NCI-H1694 (cell line): ENCODE results near the gene KCNN3.

ENCODE experiments used
- DNase-seq: peaks from one replicate; lab custom pipeline; 2025; lab: John Stamatoyannopoulos, UW

KCNN3 gene

GRCh38 chr1:154861607-154862094, 8.4 kb downstream of the KCNN3 start:
- no peak for DNase-seq

DNA sequence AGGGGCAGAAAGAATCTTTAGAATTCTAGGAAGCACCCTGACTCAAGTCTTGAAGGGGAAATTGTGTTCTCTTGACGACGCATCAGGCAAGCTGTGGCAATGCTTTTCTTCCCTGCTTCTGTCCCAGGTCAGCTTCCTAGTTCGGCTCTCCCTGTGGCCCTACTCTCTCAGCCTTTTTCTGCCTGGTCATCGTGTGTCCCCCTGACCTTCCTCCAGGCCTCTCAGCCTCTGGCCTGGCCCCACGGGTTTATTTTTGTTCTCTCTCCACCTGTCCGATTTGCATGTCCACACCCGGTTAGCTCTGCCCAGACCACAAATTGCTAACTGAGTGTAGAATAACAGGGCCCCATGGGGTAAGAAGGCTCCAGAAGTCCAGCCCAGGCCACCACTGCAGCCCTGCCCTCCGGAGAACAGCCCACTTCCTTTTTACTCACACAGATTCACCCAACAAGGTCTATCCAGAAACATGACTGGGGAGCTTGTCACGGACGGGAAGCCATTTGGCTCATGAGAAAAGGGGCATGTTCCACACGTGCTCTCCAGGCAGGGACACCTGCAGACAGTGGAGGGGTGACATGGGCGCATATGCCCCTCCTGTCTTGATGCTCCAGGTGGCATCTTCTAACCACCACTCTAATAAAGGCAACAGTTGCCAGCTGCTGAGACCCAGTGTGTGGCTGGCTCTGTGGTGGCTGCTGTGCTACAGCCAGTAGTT, 9.8 kb downstream of the KCNN3 start:
- DNase-seq, result no peak

DNA sequence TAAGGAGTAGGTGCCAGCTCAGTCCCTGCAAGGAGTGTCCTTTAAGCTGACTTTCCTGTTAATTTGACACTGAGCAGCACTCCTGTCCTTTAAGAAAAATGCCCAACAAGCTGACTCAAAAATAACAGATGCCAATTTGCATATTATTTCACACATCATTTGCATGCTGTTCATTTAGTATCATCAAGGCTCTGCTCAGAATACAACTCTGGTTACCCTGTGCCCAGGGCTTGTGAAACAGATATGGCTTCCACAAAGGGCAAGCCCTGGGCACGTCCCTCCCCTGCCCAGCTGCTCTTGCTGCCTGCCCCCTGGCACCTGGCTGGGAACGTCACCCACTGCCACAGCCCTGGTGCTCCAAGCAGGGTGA, 10.3 kb downstream of the KCNN3 start:
- no peak for DNase-seq

GRCh38 chr1:154859151-154859785, 10.8 kb downstream of the KCNN3 start:
- no peak for DNase-seq

- DNase-seq, result no peak
These were observed 12.5 kb downstream of the KCNN3 start for GRCh38 chr1:154857441-154858215.

- no peak for DNase-seq
These were observed 13.1 kb downstream of the KCNN3 start for GRCh38 chr1:154857022-154857421.

DNA sequence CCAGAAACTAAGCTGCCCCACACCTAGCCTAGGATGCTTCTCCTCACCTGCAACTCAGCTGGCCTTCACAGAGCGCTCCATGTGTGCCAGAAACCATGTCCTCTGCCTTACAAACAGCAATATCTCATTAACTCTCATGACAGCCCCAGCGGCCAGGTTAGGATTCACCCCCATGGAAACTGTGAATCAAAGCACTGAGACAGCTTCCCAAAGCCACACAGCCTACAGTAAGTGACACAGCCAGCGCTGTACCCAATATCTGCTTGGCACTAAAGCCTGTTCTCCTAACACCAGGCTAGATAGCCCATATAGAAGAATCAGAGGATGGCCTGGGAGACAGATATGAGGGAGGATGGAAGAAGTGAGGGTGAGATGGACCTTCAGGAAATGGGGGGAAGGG, 13.5 kb downstream of the KCNN3 start:
- DNase-seq, result peak; percentile 55

GRCh38 chr1:154856049-154856448, 14.0 kb downstream of the KCNN3 start:
- DNase-seq, result peak; percentile 87

DNA sequence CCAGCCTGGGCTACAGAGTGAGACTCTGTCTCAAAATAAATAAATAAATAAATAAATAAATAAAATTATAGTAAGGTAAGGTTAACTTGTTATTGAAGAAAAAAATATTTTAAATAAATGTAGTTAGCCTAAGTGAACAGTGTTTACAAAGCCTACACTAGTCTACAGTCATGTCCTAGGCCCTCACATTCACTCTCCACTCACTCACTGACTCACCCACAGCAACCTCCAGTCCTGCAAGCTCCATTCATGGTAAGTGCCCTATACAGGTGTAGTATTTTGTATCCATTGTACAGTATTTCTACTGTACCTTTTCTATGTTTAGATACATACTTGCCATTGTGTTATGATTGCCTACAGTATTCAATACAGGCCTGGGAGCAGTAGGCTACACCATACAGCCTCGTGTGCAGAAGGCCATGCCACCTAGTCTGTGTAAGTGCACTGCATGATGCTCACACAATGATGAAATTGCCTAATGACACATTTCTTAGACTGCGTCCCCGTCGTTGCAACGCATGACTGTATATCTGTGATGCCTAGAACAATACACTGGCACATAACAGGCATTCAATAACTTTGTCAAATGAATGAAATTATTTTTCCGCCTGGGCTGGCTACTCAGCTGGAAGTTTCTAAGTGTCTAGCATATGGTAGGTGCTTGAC, 14.8 kb downstream of the KCNN3 start:
- DNase-seq, result no peak

- DNase-seq, result no peak
These were observed 17.2 kb downstream of the KCNN3 start for GRCh38 chr1:154852845-154853244.

DNA sequence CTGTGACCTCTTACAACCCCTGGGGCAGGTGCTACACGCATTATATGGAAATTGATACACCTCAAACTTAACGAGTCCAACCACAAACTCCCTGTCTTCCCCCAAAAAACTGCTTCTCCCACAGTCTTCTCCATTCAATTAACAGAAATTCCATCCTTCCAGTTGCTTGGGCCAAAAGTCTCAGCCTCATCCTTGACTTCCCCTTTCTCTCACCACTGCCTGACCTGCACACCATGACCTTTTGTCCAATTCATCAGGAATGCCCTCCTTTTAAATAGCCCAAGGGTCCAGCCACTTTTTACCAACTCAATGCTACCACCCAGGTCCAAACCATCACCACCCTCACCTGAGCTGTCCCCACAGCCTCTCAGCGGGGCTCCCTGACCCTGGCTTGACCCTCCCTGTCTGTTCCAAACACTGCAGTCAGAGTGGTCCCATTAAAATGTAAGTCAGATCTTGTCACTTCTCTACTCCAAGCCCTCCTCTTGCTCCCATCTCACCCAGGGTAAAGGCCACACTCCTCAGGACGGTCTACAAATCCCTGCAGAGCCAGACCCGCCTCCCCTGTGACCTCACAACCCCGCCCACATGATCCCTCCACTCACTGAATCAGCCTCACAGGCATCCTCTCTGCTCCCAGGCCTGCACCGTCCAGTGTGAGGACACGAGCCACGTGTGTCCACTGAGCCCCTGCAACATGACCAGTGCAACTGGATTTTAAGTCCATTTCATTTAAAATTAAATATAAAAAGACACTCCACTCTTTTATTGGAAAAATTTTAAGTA, 18.5 kb downstream of the KCNN3 start:
- no peak for DNase-seq

DNA sequence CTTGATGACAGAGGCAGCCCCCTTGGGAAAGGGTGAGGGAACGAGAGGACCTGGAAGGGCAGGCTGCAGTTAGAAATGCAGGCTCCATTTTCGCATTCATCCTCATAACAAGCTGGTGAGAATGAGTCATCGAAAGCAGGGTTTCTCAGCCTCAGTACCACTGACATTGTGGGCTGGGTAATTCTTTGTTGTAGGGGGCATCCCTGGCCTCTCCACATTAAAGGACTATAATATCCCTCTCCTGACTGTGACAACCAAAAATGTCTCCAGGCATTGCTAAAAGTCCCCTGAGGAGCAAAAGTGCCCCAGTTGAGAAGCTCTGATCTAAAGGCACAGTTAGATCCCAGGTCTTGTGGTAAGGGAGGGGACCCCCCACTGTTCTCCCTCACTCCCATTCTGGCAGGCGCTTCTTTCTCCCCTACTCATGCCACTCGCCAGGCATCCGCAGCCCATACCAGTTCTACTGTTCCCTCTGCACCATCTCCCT, 20.4 kb downstream of the KCNN3 start:
- DNase-seq, result no peak

DNA sequence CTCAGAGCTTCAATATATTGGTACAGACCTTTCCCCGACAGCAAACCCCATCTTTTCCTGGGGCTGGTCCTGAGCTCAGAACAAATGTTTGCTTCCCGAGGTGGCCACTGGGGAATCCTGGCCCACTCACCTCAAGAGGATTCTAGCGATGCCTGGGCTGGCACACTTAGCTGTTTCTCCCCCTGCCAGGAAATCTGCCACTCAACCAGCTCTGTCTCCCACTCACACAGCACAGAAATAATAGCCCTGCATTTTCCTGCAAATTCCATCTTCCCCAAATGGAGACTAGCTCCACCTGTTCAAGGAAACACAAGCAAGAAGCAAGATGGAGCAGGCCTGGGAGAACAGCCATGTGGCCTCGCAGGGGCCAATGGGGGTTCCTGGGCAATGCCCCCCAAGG, 21.1 kb downstream of the KCNN3 start:
- DNase-seq, result peak; percentile 29

GRCh38 chr1:154847891-154848290, 22.2 kb downstream of the KCNN3 start:
- peak; percentile 99 for DNase-seq

- peak; percentile 47 for DNase-seq
These were observed 23.3 kb downstream of the KCNN3 start for GRCh38 chr1:154846565-154847442.

GRCh38 chr1:154845879-154846278, 24.2 kb downstream of the KCNN3 start:
- no peak for DNase-seq

DNA sequence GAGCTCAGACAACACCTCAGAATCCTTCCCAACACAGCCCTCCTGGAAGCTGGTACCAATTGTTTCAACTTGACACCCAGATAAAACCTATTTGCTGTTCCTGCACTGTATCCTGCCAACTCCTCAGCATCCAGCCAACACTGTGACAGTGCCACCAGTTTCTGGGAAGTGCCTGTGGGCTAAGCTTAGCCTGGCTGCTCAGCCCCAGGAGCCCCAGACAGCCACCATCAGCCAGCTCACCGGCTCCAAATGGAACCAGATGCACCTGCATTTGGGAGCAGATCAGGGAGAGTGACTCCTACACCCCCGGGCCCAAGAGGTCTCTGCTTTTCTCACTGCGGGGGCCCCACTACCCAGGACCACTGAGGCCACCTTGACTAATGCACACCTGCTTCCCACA, 24.9 kb downstream of the KCNN3 start:
- DNase-seq, result no peak

DNA sequence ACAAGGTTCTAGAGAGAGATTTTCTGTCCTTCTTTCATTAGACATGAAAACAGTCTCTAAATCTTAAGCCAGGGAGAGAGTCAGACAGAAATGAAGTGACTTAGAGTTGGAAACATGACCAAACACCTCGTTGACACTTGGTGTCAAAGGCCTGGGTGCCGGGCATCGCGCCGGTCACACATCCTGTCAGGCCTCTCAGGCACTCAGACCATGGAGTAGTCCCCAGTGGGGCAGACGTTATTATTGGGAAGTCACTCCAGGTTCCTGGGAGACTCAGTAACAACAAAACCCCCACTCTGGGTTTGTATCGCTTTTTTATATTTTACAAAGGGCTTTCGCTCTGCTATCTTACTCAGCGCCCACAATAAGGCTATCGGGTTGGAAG, 25.8 kb downstream of the KCNN3 start:
- no peak for DNase-seq

DNA sequence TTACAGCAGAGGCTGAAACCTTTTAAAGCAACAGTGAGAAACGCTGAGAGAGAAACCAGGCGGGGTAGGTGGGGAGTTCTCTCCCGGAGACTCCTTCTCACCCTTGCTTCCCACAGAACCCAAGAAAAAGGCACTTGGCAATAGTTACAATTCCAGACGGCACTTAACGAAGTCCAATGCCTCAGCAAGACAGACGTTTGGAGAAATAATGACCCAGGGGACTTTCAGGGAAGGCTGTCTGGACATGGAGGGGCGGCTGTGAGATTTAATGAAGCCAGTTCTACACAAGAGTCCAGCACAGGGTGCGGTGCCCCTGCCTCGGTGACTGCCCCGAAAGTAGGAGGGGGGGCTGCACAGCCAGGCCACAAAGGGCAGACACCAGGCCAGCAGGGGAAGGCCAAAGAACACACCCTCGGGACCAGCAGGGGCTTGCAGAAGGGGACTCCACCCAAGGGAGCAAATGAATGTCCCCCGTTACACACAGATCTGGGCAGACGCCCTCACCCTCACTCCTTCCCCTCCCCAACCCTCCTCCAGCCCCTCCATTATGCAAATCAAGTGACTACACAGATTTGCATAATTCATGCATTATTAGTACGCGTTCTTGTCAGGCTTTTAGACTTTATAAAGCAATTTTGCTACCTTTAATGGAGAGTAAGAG, 26.3 kb downstream of the KCNN3 start:
- DNase-seq, result no peak

GRCh38 chr1:154842635-154843034, 27.4 kb downstream of the KCNN3 start:
- peak; percentile 94 for DNase-seq
